Measurements from ENCODE around the gene KCNE3. TPM values are rescaled to one million over a fixed set of nuclear protein-coding genes. Genes with fewer than 3 reads are reported as not detected.

Gene KCNE3
- total and polyA plus RNA-seq, 9 of the 15 experiments (the other 6 are each of a cell fraction or from before 2014, with no cell fraction given) = 1.6 to 8.7 (median 6.2) TPM

GRCh38 chr11:74449369-74449931 lies 17.9 kb downstream of the KCNE3 start (continued):
- TF ChIP-seq GTF2E2 (tag; IDR thresholded peaks at IDR 0.05) (no peak), TAF1 (IDR thresholded peaks at IDR 0.05; ENCODE audit: control insufficient read depth, extremely low read depth, insufficient read depth, low read length, severe bottlenecking) (no peak), ZNF354B (CRISPR knock-in tag; IDR thresholded peaks at IDR 0.05) (no peak), KAT8 (IDR thresholded peaks at IDR 0.05; ENCODE audit: low read depth) (no peak), KLF6 (CRISPR knock-in tag; IDR thresholded peaks at IDR 0.05; ENCODE audit: borderline replicate concordance) (no peak), IRF9 (tag; IDR thresholded peaks at IDR 0.05) (no peak), POU5F1 (IDR thresholded peaks at IDR 0.05; ENCODE audit: borderline replicate concordance, low read depth, low read length, partially characterized antibody) (no peak), REST (IDR thresholded peaks at IDR 0.05; ENCODE audit: borderline replicate concordance) (peak; percentile 84), REST (CRISPR knock-in tag; IDR thresholded peaks at IDR 0.05; ENCODE audit: low read depth) (no peak), SMARCA4 (IDR thresholded peaks at IDR 0.05) (no peak), JUND (IDR thresholded peaks at IDR 0.05; ENCODE audit: borderline replicate concordance, low read depth, low read length) (peak; percentile 11; the same call in 1 of the 2 replicates), JUND (tag; IDR thresholded peaks at IDR 0.05; ENCODE audit: borderline replicate concordance, low read depth, low read length) (no peak), DEAF1 (CRISPR knock-in tag; IDR thresholded peaks at IDR 0.05) (peak; percentile 78), CAMTA2 (CRISPR knock-in tag; conservative IDR thresholded peaks at IDR 0.05) (no peak), ZNF184 (CRISPR knock-in tag; IDR thresholded peaks at IDR 0.05) (no peak), NR3C1 (CRISPR knock-in tag; IDR thresholded peaks at IDR 0.05) (no peak), SMC3 (conservative IDR thresholded peaks at IDR 0.05; ENCODE audit: insufficient read depth, low read depth, low read length) (peak; percentile 81), CC2D1A (IDR thresholded peaks at IDR 0.05) (peak; percentile 55; the same call in 1 of the 2 replicates), ARHGAP35 (IDR thresholded peaks at IDR 0.05; ENCODE audit: partially characterized antibody) (no peak)
